IPS DF 4.7 (cell line): ENCODE results near the gene TNS1.

Experiments
- DNase-seq: peaks from one replicate; pipeline ENCODE4 v3.0.0-alpha.2; 2013; ENCODE audit warnings: low spot score; ENCODE audit errors: extremely low read depth

TNS1 gene

DNA sequence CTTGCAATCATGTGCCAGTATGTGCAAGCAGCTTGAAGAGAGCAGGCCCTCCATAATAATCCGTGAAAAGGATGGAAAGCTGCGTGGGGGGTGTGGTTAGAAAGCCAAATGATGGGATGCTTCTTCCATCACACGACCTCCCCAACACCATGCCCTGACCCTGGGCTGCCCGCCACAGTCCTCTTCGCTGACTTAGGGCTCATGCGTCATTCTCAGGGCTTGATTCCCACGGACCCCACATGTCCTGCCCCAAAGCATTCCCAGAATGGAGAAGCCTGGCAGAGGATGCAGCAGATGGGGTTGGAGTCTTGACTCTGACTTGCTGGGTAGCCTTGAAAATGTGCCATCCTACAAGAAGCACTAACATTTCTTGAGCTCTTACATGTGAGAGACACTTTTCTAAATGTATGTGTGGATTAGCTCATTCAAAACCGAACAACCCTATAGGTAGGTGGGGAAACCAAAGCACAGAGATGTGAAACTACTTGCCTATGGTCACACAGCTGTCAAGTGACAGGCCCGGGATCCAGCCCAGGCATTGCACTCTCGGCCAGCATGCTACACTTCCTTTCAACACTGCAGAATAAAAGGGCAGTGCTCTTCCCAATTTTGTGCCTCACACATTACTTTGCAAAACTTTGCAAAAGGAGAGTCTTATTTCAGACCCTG is 3.7 kb downstream of the TNS1 start:
- no peak for DNase-seq

DNA sequence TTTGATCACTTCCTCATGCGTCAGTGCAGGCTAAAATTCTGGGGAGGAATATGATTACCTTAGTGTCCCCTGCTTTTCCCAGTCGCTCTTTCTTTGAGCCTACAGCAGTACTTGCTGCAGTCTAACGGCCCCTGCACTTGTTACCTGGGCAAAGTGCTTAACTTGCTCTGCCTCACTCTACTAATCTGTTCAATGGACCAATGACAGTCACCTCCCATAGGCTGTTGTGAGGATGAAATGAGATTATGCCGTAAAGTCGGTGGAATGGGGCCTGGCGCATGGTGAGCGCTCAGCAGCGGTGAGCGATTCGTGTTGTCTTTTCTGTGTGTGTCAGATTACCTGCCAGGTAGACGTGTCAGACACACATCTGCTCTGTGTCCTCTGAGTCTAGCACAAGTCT is 5.3 kb downstream of the TNS1 start:
- no peak for DNase-seq

DNA sequence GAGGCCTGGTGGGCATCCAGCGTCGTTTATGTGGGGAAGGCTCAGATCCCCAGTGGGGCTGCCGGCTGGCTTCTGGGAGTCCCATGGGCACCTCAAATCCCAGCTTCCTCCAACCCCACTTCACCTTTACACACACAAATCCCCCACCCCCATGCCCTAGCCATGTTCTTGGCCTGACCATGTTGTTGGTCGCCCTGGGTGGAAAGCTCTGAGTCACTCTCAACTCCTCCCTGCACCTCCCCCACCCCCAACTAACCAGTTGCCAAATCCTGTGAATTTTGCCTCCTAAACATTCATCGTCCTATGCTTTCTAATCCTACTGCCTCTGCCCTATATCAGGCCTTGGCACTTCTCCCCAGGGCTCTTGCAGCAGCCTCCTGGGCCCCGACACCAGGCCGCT is 6.4 kb downstream of the TNS1 start:
- no peak for DNase-seq

DNA sequence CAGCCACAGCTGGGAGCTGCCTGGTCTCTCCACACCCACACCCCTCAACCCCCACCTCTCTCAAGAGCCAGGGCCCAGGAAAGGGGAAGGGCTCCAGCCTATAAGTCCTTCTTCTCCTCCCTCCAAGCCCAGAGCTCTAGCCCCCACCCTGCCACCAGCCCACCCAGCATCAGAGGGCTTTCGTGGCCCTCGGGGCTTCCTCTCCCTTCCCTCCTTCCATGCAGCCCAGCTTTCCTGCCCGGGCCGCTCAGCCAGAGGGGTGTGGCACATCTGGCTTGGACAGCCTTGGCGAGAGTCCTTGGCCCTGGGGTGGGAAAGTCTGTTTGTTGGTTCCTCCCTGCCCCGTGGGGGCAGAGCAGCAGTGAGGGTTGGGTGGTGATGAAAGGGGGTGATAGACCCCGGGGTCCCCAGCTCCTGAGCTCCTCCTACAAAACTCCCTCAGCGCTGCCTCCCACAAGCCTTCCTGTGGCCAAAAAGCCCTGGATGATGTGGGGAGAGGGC is 7.0 kb downstream of the TNS1 start:
- DNase-seq: no peak

DNA sequence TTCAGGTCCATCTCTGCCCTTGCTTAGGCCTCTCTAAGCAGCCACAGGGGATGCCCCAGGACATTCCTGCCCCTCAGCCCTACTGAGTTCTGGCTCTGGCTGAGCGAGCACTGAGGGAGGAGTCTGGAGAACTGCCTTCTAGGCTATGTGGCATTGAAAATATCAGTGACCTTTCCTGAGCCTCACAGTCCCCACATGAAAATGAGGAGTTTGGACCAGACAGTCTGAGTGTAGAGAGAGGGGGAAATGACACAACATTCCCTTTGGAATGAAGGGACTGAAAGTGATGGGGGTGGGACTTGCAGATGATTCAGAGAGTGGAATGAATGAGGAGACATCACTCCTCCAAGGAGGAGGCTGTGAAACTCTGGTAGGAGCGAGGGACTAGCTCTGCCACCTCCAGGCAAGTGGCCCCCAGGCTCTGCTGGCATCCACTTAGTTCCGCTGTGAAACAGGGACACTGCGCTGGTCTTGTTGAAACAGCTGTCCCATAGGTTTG is 8.0 kb downstream of the TNS1 start:
- DNase-seq: no peak

DNA sequence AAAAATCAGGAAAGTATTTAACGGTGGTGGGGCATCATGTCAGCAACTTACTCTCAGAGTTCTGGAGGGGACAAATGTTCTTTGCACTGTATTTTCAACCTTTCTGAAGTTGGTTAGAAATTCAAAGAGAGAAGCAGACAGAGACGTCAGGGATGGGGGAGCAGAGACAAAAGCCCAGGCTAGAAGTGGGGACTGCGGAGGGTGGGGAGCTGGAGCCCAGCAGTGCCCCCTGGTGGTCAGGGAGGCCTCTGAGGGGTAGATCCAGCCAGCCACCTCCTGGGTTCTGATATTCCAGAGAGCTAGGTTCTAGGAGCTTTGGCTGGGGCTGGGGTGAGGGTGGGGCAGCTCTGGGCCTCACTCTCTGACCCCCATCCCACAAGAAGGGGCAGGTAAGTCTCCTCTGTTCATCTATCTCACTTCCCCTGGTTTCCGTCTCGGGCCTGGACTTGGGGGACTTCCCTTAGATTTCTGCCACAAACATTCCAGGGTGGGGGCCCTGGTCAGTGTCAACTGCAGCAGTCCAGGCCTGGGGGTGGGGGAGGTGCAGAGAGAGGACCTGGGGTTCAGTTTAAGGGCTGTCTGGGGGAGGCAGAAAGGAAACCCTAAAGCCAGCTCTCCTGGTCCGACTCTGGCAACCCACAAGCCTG is 8.9 kb downstream of the TNS1 start:
- DNase-seq: no peak

DNA sequence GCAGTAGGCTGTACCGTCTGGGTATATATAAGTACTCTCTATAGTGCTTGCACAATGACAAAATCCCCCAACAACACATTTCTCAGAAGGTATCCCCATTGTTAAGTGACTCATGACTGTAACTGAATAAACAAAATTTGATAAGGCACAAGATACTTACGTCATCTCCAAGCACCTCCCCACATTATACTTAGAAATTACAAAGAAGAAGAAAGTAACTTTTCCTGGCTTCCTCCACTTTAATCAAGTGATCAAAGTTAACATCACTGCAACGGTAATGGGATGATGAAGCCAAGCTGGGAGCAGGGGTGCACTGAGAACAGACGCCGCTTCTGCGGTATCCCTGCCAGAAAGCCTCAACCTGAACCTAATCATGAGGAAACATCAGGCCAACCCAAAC is 9.7 kb downstream of the TNS1 start:
- DNase-seq: no peak

DNA sequence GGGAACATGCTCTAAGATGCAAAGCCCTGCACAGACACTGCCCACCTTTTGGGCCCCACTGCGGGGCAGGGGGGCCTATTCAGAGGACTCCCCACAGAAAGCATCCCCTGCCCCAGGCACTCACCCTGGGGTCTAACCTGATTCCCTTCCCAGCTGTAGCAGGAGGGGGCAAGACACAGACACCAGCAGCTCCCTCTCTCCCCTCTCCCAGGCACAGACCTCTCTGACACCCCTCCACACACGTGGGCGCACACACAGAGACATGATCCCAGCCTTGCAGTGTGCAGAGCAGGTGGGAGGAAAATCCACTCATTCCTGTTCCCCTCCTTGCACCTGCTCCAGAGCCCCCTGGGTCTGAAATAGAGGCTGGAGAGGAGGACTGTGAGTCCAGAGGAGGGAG is 10.7 kb downstream of the TNS1 start:
- no peak for DNase-seq

DNA sequence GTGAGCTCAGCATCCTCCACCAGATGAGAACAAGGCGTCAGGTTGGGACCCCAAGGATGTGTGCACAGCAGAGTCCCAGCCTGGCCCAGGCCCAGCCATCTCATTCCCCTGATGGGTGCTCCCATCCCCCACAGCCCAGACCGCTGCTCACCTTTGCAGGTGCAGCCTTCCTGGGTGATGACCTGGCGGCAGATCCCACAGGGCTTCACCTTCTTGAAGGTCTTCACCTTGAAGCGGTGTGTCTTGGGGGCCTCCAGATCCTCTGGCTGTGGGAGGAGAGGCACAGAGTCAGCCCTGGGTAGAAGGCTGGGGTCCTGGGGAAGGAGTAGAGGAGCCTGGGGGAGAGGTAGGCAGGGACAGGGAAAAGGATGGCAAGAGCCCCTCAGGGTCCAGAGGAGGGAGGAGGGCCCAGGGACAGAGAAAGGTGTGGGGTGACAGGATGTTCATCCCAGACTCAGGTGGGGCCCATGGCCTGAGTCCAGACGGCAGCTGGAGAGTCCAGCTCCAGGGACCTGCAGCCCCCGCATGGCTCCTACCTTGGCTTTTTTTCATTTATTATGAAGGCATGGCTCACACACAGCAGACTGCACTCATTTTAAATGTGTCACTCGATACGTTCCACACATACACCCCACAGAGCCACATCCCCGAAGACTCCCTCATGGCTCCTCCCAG is 11.9 kb downstream of the TNS1 start:
- no peak for DNase-seq

DNA sequence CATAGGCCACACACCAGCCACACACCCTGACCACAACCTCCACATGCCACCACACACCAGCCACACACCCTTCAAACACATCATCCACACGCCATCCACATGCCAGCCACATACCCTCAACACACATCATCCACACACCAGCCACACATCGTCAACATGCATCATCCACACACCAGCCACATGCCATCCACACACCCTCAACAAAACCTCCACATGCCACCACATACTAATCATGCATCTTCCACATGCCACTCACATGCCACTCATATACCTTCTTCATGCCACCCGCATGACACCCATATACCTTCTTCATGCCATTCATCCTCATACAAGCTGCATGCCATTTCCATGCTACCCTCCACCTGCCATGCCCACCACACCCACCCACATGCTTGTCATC is 12.4 kb downstream of the TNS1 start:
- no peak for DNase-seq

DNA sequence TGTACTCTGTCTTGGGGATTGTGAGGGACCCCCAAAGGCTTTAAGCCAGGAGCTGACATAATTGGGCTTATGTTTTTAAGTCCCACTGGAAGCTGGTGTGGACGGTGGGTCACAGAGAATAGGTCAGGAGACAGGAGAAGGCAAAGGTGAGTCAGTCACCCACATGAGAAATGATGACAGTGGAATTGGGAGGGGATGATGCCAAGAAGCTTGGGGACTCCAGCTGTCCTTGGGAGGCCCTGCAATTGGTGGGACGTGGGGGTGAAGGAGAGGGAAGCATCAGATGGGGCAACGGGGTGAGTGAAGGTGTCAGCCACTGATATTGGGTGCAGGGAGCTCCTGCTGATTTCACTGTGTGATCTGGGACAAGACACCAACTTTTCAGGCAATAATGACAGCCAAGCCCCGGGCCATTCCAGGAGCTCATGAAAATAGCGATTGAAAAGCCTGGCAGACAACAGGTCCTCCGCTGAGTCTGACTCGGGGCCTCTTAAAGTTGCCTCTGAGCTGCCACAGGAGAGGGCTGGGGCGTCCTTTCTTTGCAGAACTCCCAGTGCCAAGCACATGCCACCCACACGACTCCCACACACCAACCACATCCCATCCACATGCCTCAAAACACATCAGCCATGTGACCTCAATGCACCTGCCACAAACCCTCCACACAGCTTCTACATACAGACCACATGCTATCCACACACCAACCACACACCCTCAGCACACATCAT is 13.4 kb downstream of the TNS1 start:
- no peak for DNase-seq

DNA sequence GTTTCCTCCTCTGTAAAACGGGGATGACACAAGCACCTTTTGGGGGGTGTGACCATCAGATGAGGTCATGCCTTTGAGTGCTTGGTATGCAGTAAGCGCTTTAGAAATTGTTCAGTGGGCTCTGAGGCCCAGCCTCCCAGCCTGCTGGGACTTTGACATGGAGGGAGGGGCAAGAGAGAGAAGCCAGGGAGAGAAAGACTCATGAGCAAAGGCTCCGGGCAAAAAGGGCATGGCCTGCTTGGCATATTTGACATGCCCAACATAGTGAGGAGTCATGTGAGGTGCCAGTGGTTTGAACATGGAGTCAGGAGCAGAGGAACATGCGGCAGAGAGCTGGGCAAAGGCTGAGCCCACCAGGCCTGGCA is 14.0 kb downstream of the TNS1 start:
- no peak for DNase-seq

DNA sequence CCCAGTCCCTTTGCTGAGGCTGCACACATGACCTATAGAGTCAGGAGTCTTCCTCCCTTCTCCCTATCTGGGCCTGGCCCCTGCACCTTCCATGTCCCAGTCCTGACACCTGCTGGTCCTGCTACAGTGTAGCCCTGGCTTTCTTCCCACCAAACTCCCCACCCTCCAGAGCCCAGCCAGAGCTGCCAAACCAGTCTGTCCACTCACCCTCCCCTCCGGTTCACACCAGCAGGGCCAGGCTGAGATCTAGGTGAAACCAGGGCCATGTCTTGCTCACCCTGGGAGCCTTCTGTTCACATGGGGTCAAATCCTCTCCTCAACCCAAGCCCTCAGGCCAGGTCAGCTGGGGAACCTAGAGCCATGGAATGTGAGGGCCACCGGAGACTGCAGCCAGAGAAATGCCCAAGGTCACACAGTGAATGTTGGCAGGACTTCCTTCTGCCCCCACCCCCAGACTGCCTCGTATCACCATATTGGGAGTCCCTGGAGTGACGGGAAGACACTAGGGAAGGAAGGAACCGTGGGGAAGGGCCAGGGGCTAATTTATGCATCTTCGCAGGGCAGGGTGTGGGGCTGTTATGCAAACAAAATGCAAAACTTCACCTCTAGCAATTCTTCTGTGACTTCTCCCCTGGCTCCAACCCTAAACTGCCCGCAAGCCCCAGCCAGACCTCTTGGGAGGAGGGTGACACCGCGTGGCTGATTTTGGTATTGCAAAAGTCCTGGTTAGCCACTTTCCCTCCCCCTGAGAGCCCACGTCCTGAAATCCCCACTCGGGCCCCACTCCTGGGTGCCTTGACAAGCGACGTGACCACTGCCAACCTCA is 14.6 kb downstream of the TNS1 start:
- DNase-seq: peak; percentile 90

DNA sequence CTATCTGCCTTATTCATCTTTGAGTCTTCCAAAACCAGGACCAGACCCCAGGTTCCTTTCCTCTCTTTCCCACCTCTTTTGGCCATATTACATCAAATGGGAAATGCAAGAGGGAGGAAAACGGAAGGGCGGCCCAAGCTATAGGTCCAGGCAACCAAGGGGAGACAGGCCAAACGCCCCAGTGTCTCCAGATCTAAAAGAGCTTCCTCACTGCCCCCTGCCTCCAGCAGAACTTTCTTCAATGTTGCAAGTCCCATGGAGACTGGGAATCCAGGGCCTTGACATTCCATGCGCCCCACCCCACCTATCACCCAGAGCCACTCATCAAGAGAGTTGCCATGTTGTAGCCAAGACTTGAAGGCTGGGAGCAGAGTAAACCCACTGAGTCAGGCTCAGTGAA is 15.4 kb downstream of the TNS1 start:
- no peak for DNase-seq

DNA sequence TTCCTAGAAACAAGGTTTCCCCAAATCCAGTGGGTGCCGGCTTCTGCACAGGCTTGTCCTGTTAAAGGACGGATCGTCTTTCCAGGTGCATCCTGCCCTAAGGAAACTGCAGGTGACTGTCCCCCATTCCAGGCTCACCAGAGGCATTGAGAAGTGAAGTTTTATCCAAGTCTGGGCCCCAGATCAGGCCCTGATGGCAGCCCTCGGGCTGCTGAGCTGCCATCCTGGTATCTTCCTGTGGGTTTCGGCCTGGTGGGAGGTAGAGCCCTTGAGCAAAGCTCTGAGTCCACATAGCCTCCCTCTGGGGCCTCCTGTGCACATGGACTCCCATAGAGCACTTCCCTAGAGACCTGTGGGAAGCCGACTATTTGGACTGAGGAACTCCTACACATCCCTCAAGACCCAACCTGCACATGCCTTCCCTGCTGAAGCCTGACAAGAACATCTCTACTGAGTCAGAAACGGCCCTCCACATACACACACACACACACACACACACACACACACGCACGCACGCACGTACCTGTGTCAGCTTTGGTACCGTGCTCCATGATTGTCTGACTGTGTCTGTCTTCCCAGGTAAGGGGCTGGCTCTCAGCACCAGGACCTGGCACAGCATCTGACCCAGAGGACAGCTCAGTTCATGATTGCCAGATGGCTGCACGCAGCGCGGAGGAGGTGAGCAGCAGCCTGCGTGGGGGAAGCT is 16.4 kb downstream of the TNS1 start:
- DNase-seq: no peak

DNA sequence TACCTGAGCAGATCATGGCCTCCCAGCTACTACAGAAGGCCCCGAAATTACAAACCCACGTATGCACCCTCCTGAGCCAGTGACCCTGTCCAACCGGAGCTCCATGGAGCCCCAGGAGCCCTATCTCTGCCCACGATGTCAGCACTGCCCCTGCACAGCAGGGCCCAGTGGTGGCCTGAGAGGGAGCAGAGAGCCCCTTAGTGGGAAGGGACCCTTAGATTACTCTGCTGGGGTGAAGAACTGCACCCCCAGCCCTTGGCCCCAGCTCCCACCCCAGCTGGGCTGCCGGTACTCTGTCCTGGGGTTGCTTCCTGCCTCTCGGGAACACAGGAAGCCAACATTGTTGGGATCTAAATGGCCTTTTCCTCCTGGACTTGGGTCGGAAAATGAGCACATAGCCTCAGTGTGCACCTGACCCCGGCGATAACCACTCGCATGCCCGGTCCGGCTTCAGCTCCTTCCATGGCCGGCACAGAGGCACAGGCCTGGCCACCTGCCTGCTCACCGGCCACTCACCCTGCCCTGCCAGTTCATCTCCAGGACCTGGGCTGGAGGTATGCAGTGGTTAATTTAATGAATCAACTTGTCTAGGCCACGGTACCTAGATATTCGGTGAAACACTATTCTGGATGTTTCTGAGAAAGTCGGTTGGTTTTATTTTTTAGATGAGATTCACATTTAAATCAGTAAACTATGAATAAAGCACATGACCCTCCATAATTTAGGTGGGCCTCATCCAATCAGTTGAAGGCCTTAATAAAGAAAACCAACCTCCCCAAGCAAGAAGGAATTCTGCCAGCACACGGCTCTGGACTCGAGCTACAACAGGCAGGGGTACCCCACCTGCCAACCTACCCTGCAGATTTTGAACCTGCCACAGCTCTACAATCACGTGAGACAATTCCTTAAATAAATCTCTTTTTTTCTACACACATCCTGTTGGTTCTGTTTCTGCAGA is 19.2 kb downstream of the TNS1 start:
- no peak for DNase-seq

DNA sequence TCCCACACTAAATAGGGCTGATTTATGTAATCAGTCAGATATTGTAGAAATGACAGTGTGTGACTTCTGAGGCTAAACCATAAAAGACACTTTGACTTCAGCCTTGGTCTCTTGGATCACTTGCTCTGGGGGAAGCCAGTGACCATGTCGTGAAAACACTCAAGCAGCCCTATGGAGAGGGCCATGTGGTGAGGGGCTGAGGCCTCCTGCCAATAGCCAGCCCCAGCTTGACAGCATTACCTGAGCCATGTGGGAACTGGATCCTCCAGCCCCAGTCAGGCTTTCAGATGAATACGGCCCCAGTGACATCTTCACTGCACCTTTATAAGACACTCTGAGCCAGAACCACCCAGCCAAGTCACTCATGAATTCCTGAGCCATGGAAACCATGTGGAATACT is 20.8 kb downstream of the TNS1 start:
- no peak for DNase-seq

DNA sequence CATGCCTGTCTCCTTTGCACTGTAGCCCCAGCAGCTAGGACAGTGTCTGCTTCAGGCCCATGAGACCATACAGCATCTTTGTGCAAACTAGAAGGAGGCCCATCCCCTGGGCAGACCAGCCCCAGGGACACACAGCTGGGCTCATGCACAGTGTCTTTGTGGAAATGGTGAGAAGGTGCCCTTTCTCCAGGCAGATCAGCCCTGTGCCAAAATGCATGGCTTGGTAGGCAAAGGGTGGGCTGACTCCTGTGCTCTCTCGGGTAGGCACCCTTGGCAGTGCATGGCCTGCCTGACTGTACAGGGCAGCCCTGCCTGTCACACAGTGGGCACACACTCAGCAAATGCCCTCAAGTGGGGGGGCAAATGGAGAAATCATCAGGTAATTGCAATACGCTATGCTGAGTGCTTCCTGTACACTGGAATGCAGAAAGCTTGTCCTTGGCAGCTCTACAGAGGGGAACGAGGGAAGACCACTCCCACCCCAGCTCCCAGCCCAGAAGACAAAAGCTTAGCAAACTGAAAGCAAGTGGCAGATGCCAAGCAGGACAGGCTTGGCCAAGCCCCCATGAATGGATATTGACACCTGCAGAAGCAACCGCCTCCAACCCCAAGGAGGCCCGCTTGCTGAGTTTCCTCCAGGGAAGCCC is 21.6 kb downstream of the TNS1 start:
- DNase-seq: no peak

DNA sequence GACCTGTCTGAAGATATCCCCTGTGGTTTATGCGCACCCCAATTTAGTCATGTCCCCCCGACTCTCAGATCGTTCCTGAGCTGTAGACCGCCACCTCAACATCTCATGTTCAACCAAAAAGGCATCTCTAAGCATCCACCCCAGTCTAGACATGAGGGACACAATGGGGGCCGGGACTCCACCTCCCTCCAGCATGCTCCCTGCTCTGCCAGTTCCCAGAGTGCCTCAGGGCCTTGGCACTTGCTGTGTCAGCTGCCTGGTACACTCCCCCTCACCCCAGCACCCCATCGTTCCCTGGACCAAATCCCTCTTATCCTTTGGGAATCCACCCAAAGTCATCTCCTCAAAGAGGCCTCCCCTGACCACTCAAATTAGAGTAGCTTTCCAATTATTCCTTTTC is 22.2 kb downstream of the TNS1 start:
- no peak for DNase-seq
